Thyroid gland (tissue), 4 donors: ENCODE results near the gene CNOT9.

Experiments used
- CTCF ChIP-seq, 6 experiments: fragments of 200-600 bp in 3 of 6; fragments of 450-650 bp in 3 of 6; sonication (generic) in 3 of 6; IDR thresholded peaks; one replicate each; pipeline ENCODE4 v1.5.1; 2016 to 2019; ENCODE audit warnings: antibody characterized with exemption in 6 of 6, mild to moderate bottlenecking in 2 of 6, inconsistent platforms in 1 of 6, moderate library complexity in 1 of 6
- POLR2A ChIP-seq, 2 donors: fragments of 450-650 bp; IDR thresholded peaks; one replicate each; pipeline ENCODE4 v1.6.1; 2017; ENCODE audit warnings: antibody characterized with exemption in 2 of 2, mild to moderate bottlenecking in 2 of 2, moderate library complexity in 1 of 2

GRCh38 chr2:218576854-218577253 is 8.2 kb downstream of the CNOT9 start:
- no peak for TF ChIP-seq CTCF (IDR thresholded peaks at IDR 0.05)
- no peak for TF ChIP-seq POLR2A (IDR thresholded peaks at IDR 0.05)
